Lower leg skin (tissue), 4 donors: ENCODE measurements around the gene ADARB2. TPM values are rescaled to one million over a fixed set of nuclear protein-coding genes. Genes with fewer than 3 reads are reported as not detected.

Experiments used
- DNase-seq, 2 donors: peaks; one replicate each; pipeline ENCODE4 v3.0.0-alpha.2; 2019; ENCODE audit warnings: low spot score in 2 of 2
- H3K4me3 ChIP-seq: fragments of 200-600 bp; sonication (generic); 2 replicates; pipeline ENCODE4 v1.5.1; 2017; ENCODE audit warnings: mild to moderate bottlenecking, low read depth; ENCODE audit not compliant: poor library complexity, severe bottlenecking
- CTCF ChIP-seq, 3 donors: fragments of 450-650 bp; IDR thresholded peaks; one replicate each; pipeline ENCODE4 v1.5.1; 2016; ENCODE audit warnings: antibody characterized with exemption in 3 of 3, mild to moderate bottlenecking in 3 of 3, moderate library complexity in 2 of 3
- POLR2A ChIP-seq, 2 donors: fragments of 450-650 bp; IDR thresholded peaks; one replicate each; pipeline ENCODE4 v1.6.1; 2016 to 2017; ENCODE audit warnings: antibody characterized with exemption in 2 of 2, mild to moderate bottlenecking in 1 of 2, moderate library complexity in 1 of 2
- WGBS, 2 donors: methylation state at CpG; one replicate each; pipeline ENCODE4 v1.1.5; 2018; 5-methylcytosine and 5-hydroxymethylcytosine counted together
- intact Hi-C: fragments of 100-400 bp; cut with DNase I; formaldehyde crosslinking; loops from one replicate; pipeline ENCODE4 v1.15.0; 2023; ENCODE audit warnings: low total_unique reads
- total RNA-seq, 4 donors: library from RNA; depleted of rRNA; stranded (reverse); fragments of >200 nt; gene quantifications; one replicate each; pipeline ENCODE4 v1.1.0, GENCODE V29; 2016

The ADARB2 gene
- total RNA-seq, 4 donors from 2014 or later, result 0.72 to 3.6 (median 1.8) TPM

GRCh38 chr10:1491901-1492300 lies 245.4 kb downstream of the ADARB2 start:
- no peak overlapping the region for H3K4me3 ChIP-seq
- intact Hi-C loops, result no loop called here
- 76 to 80% methylated on average over 2 of the region's 2 CpGs for WGBS, 2 donors
- no peak for TF ChIP-seq POLR2A (IDR thresholded peaks at IDR 0.05)
- no peak for TF ChIP-seq CTCF (IDR thresholded peaks at IDR 0.05)
- DNase-seq, result no peak

GRCh38 chr10:1489801-1490200 lies 247.5 kb downstream of the ADARB2 start:
- intact Hi-C loops, result no loop called here
- H3K4me3 ChIP-seq, result no peak overlapping the region
- WGBS, 2 donors, result 78 to 82% methylated on average over 4 of the region's 4 CpGs
- DNase-seq, result no peak
- TF ChIP-seq POLR2A (IDR thresholded peaks at IDR 0.05) (no peak), CTCF (IDR thresholded peaks at IDR 0.05) (no peak)

GRCh38 chr10:1488970-1489548 lies 248.3 kb downstream of the ADARB2 start:
- no peak for DNase-seq
- WGBS, 2 donors, result 81 to 84% methylated on average over 20 of the region's 20 CpGs
- H3K4me3 ChIP-seq, result no peak overlapping the region
- intact Hi-C loops, result no loop called here
- no peak for TF ChIP-seq POLR2A (IDR thresholded peaks at IDR 0.05)
- TF ChIP-seq CTCF (IDR thresholded peaks at IDR 0.05), result no peak

- DNase-seq, result no peak
- WGBS, 2 donors, result 82 to 90% methylated on average over 14 of the region's 14 CpGs
- H3K4me3 ChIP-seq, result no peak overlapping the region
- TF ChIP-seq CTCF (IDR thresholded peaks at IDR 0.05) (no peak), POLR2A (IDR thresholded peaks at IDR 0.05) (no peak)
- intact Hi-C loops, result no loop called here
Measured at GRCh38 chr10:1486841-1487687, 250.3 kb downstream of the ADARB2 start.

GRCh38 chr10:1485357-1485756 lies 252.0 kb downstream of the ADARB2 start:
- WGBS, 2 donors, result 94 to 95% methylated on average over 12 of the region's 12 CpGs
- DNase-seq, result no peak
- H3K4me3 ChIP-seq, result no peak overlapping the region
- no peak for TF ChIP-seq POLR2A (IDR thresholded peaks at IDR 0.05)
- TF ChIP-seq CTCF (IDR thresholded peaks at IDR 0.05), result no peak
- intact Hi-C loops, result no loop called here
